CD4-positive, alpha-beta T cell treated with Interferon gamma for 1 hour (primary cell): ENCODE measurements around the gene KDM1A.

Experiments used
- DNase-seq: peaks from one replicate; pipeline ENCODE4 v3.0.0-alpha.2; 2020

Gene KDM1A

GRCh38 chr1:23079025-23079424 is 59.8 kb downstream of the KDM1A start:
- no peak for DNase-seq

GRCh38 chr1:23080885-23081284 is 61.6 kb downstream of the KDM1A start:
- DNase-seq = no peak

- DNase-seq = no peak
Measured at GRCh38 chr1:23081376-23081775, 62.1 kb downstream of the KDM1A start.

- DNase-seq = no peak
Measured at GRCh38 chr1:23083714-23084480, 64.6 kb downstream of the KDM1A start.

- no peak for DNase-seq
Measured at GRCh38 chr1:23084880-23085279, 65.6 kb downstream of the KDM1A start.

- DNase-seq = no peak
Measured at GRCh38 chr1:23085696-23086095, 66.4 kb downstream of the KDM1A start.

- no peak for DNase-seq
Measured at GRCh38 chr1:23088027-23088426, 68.8 kb downstream of the KDM1A start.

- DNase-seq = no peak
Measured at GRCh38 chr1:23090056-23090455, 70.8 kb downstream of the KDM1A start.

- DNase-seq = no peak
Measured at GRCh38 chr1:23091545-23091944, 72.3 kb downstream of the KDM1A start.

- DNase-seq = no peak
Measured at GRCh38 chr1:23092447-23092846, 73.2 kb downstream of the KDM1A start.

GRCh38 chr1:23097316-23097715 is 78.0 kb downstream of the KDM1A start:
- DNase-seq = no peak

- peak; percentile 56 for DNase-seq
Measured at GRCh38 chr1:23098463-23099170, 79.3 kb downstream of the KDM1A start.

GRCh38 chr1:23099171-23099536 is 79.9 kb downstream of the KDM1A start:
- DNase-seq = no peak

GRCh38 chr1:23100074-23100748 is 80.9 kb downstream of the KDM1A start:
- DNase-seq = peak; percentile 53

- no peak for DNase-seq
Measured at GRCh38 chr1:23101101-23101827, 82.0 kb downstream of the KDM1A start.

- no peak for DNase-seq
Measured at GRCh38 chr1:23101887-23102286, 82.6 kb downstream of the KDM1A start.

GRCh38 chr1:23102289-23102688 is 83.0 kb downstream of the KDM1A start:
- no peak for DNase-seq

- DNase-seq = no peak
Measured at GRCh38 chr1:23103001-23103889, 84.0 kb downstream of the KDM1A start.

- DNase-seq = no peak
Measured at GRCh38 chr1:23108918-23109533, 89.8 kb downstream of the KDM1A start.

- no peak for DNase-seq
Measured at GRCh38 chr1:23110391-23110790, 91.1 kb downstream of the KDM1A start.
